T-helper 2 cell treated with Interferon-gamma antibody and Interleukin-4, amounts not matched to agents 100 ng/mL and 5 ng/mL, for 36 hours (primary cell): ENCODE results near the gene PTPRN2. TPM values are rescaled to one million over a fixed set of nuclear protein-coding genes. Genes with fewer than 3 reads are reported as not detected.

Source experiments
- intact Hi-C: fragments of 100-400 bp; cut with micrococcal nuclease; formaldehyde crosslinking; loops from one replicate; pipeline ENCODE4 v1.15.1; 2023
- total RNA-seq: library from RNA; stranded (reverse); gene quantifications from 2 replicates; pipeline ENCODE4 v1.2.3, GENCODE V29; 2022

Gene PTPRN2
- total RNA-seq, 1 donor from 2014 or later, result 5.1 TPM

- intact Hi-C loops, result no loop called here
These were observed 316.7 kb downstream of the PTPRN2 start for GRCh38 chr7:158270856-158271413.

GRCh38 chr7:158270106-158270775, 317.4 kb downstream of the PTPRN2 start:
- intact Hi-C loops, result no loop called here

- intact Hi-C loops, result no loop called here
These were observed 318.6 kb downstream of the PTPRN2 start for GRCh38 chr7:158268816-158269535.

- intact Hi-C loops, result no loop called here
These were observed 319.7 kb downstream of the PTPRN2 start for GRCh38 chr7:158267742-158268435.

GRCh38 chr7:158266817-158267741, 320.5 kb downstream of the PTPRN2 start:
- intact Hi-C loops, result no loop called here

- intact Hi-C loops, result no loop called here
These were observed 321.2 kb downstream of the PTPRN2 start for GRCh38 chr7:158266426-158266816.

GRCh38 chr7:158265743-158266080, 321.9 kb downstream of the PTPRN2 start:
- intact Hi-C loops, result no loop called here

GRCh38 chr7:158264881-158265742, 322.5 kb downstream of the PTPRN2 start:
- intact Hi-C loops, result no loop called here

GRCh38 chr7:158263964-158264748, 323.5 kb downstream of the PTPRN2 start:
- intact Hi-C loops, result no loop called here

GRCh38 chr7:158263110-158263963, 324.3 kb downstream of the PTPRN2 start:
- intact Hi-C loops, result no loop called here

- intact Hi-C loops, result no loop called here
These were observed 325.1 kb downstream of the PTPRN2 start for GRCh38 chr7:158262284-158263109.

GRCh38 chr7:158261362-158262235, 326.0 kb downstream of the PTPRN2 start:
- intact Hi-C loops, result no loop called here

- intact Hi-C loops, result no loop called here
These were observed 326.9 kb downstream of the PTPRN2 start for GRCh38 chr7:158260567-158261361.

- intact Hi-C loops, result no loop called here
These were observed 327.8 kb downstream of the PTPRN2 start for GRCh38 chr7:158259671-158260418.

- intact Hi-C loops, result no loop called here
These were observed 328.5 kb downstream of the PTPRN2 start for GRCh38 chr7:158259141-158259540.
